ENCODE results near the gene ATP8A1.

- TF ChIP-seq CEBPB (IDR thresholded peaks at IDR 0.05): no peak
- no peak for TF ChIP-seq TAF1 (IDR thresholded peaks at IDR 0.05; ENCODE audit: low read depth)
- no peak for TF ChIP-seq CREB1 (IDR thresholded peaks at IDR 0.05; ENCODE audit: low read depth)
- TF ChIP-seq RAD21 (IDR thresholded peaks at IDR 0.05; ENCODE audit: low read depth): no peak
- TF ChIP-seq REST (IDR thresholded peaks at IDR 0.05; ENCODE audit: low read depth): no peak
- TF ChIP-seq ZBTB7A (IDR thresholded peaks at IDR 0.05; ENCODE audit: low read depth): no peak
- no peak for TF ChIP-seq EP300 (IDR thresholded peaks at IDR 0.05; ENCODE audit: borderline replicate concordance)
Measured at GRCh38 chr4:42628740-42629139, 28.2 kb downstream of the ATP8A1 start.
